ENCODE measurements around the gene TLE1. TPM values are rescaled to one million over a fixed set of nuclear protein-coding genes. Genes with fewer than 3 reads are reported as not detected.

Gene TLE1
- total and polyA plus RNA-seq, 4 donors, result 20.9 to 39.9 (median 31.8) TPM

- 90 to 93% methylated on average over 8 of the region's 8 CpGs for WGBS, 2 donors
- H3K27me3 ChIP-seq (ENCODE audit: control insufficient read depth in 1 of 2, insufficient read depth in 2 of 2, low read length in 1 of 2), result no peaks in the 10 kb centered on the region
- no peak overlapping the region for H3K27ac ChIP-seq (ENCODE audit: low read depth in 1 of 2, low read length in 2 of 2)
- H3K36me3 ChIP-seq (ENCODE audit: control insufficient read depth in 1 of 2, insufficient read depth in 2 of 2, low read length in 1 of 2), result no peaks in the 10 kb centered on the region
- H3K9me3 ChIP-seq (ENCODE audit: control insufficient read depth, low read length), result no peaks in the 10 kb centered on the region
- H3K4me1 ChIP-seq (ENCODE audit: control insufficient read depth in 1 of 2, insufficient read depth in 2 of 2, low read length in 2 of 2), result no peaks in the 10 kb centered on the region
- no peak overlapping the region for H3K4me3 ChIP-seq (ENCODE audit: low read length in 2 of 2)
- intact Hi-C loops (cut with DNase I), result no loop called here
- no peak for DNase-seq
- ATAC-seq (ENCODE audit: low FRiP score), result no peak
Observed at GRCh38 chr9:81540142-81540710, 149.1 kb downstream of the TLE1 start.

- H3K4me3 ChIP-seq (ENCODE audit: low read length in 2 of 2), result no peak overlapping the region
- no peaks in the 10 kb centered on the region for H3K36me3 ChIP-seq (ENCODE audit: control insufficient read depth in 1 of 2, insufficient read depth in 2 of 2, low read length in 1 of 2)
- no peaks in the 10 kb centered on the region for H3K9me3 ChIP-seq (ENCODE audit: control insufficient read depth, low read length)
- no peaks in the 10 kb centered on the region for H3K27me3 ChIP-seq (ENCODE audit: control insufficient read depth in 1 of 2, insufficient read depth in 2 of 2, low read length in 1 of 2)
- intact Hi-C loops (cut with DNase I), result no loop called here
- WGBS, 2 donors, result 93 to 97% methylated on average over 3 of the region's 3 CpGs
- DNase-seq (no peak), ATAC-seq (ENCODE audit: low FRiP score) (no peak)
- no peaks in the 10 kb centered on the region for H3K4me1 ChIP-seq (ENCODE audit: control insufficient read depth in 1 of 2, insufficient read depth in 2 of 2, low read length in 2 of 2)
- H3K27ac ChIP-seq (ENCODE audit: low read depth in 1 of 2, low read length in 2 of 2), result no peak overlapping the region
Observed at GRCh38 chr9:81539317-81539716, 150.0 kb downstream of the TLE1 start.

GRCh38 chr9:81538890-81539289 is 150.5 kb downstream of the TLE1 start:
- no peak for ATAC-seq (ENCODE audit: low FRiP score)
- 90 to 92% methylated on average over 6 of the region's 6 CpGs for WGBS, 2 donors
- no peak for DNase-seq
- Histone ChIP-seq H3K36me3 (ENCODE audit: control insufficient read depth in 1 of 2, insufficient read depth in 2 of 2, low read length in 1 of 2) (no peaks in the 10 kb centered on the region), H3K27me3 (ENCODE audit: control insufficient read depth in 1 of 2, insufficient read depth in 2 of 2, low read length in 1 of 2) (no peaks in the 10 kb centered on the region), H3K27ac (ENCODE audit: low read depth in 1 of 2, low read length in 2 of 2) (no peak overlapping the region), H3K4me3 (ENCODE audit: low read length in 2 of 2) (no peak overlapping the region), H3K4me1 (ENCODE audit: control insufficient read depth in 1 of 2, insufficient read depth in 2 of 2, low read length in 2 of 2) (no peaks in the 10 kb centered on the region), H3K9me3 (ENCODE audit: control insufficient read depth, low read length) (no peaks in the 10 kb centered on the region)
- intact Hi-C loops (cut with DNase I), result no loop called here

- Histone ChIP-seq H3K4me1 (ENCODE audit: control insufficient read depth in 1 of 2, insufficient read depth in 2 of 2, low read length in 2 of 2) (no peaks in the 10 kb centered on the region), H3K4me3 (ENCODE audit: low read length in 2 of 2) (no peak overlapping the region), H3K9me3 (ENCODE audit: control insufficient read depth, low read length) (no peaks in the 10 kb centered on the region), H3K36me3 (ENCODE audit: control insufficient read depth in 1 of 2, insufficient read depth in 2 of 2, low read length in 1 of 2) (no peaks in the 10 kb centered on the region), H3K27me3 (ENCODE audit: control insufficient read depth in 1 of 2, insufficient read depth in 2 of 2, low read length in 1 of 2) (no peaks in the 10 kb centered on the region), H3K27ac (ENCODE audit: low read depth in 1 of 2, low read length in 2 of 2) (no peak overlapping the region)
- intact Hi-C loops (cut with DNase I), result no loop called here
- ATAC-seq (ENCODE audit: low FRiP score) (no peak), DNase-seq (no peak)
- 70 to 93% methylated on average over 1 of the region's 1 CpG for WGBS, 2 donors
Observed at GRCh38 chr9:81537964-81538363, 151.4 kb downstream of the TLE1 start.

GRCh38 chr9:81536242-81537025 is 152.9 kb downstream of the TLE1 start:
- Histone ChIP-seq H3K9me3 (ENCODE audit: control insufficient read depth, low read length) (no peaks in the 10 kb centered on the region), H3K36me3 (ENCODE audit: control insufficient read depth in 1 of 2, insufficient read depth in 2 of 2, low read length in 1 of 2) (no peaks in the 10 kb centered on the region), H3K4me1 (ENCODE audit: control insufficient read depth in 1 of 2, insufficient read depth in 2 of 2, low read length in 2 of 2) (no peaks in the 10 kb centered on the region), H3K4me3 (ENCODE audit: low read length in 2 of 2) (no peak overlapping the region), H3K27me3 (ENCODE audit: control insufficient read depth in 1 of 2, insufficient read depth in 2 of 2, low read length in 1 of 2) (no peaks in the 10 kb centered on the region), H3K27ac (ENCODE audit: low read depth in 1 of 2, low read length in 2 of 2) (no peak overlapping the region)
- WGBS, 2 donors, result 91 to 92% methylated on average over 9 of the region's 9 CpGs
- intact Hi-C loops (cut with DNase I), result no loop called here
- ATAC-seq (ENCODE audit: low FRiP score) (no peak), DNase-seq (no peak)

GRCh38 chr9:81535542-81536241 is 153.7 kb downstream of the TLE1 start:
- Histone ChIP-seq H3K27ac (ENCODE audit: low read depth in 1 of 2, low read length in 2 of 2) (no peak overlapping the region), H3K27me3 (ENCODE audit: control insufficient read depth in 1 of 2, insufficient read depth in 2 of 2, low read length in 1 of 2) (no peaks in the 10 kb centered on the region), H3K4me1 (ENCODE audit: control insufficient read depth in 1 of 2, insufficient read depth in 2 of 2, low read length in 2 of 2) (no peaks in the 10 kb centered on the region), H3K9me3 (ENCODE audit: control insufficient read depth, low read length) (no peaks in the 10 kb centered on the region), H3K4me3 (ENCODE audit: low read length in 2 of 2) (no peak overlapping the region), H3K36me3 (ENCODE audit: control insufficient read depth in 1 of 2, insufficient read depth in 2 of 2, low read length in 1 of 2) (no peaks in the 10 kb centered on the region)
- ATAC-seq (ENCODE audit: low FRiP score), result no peak
- WGBS, 2 donors, result 84 to 85% methylated on average over 9 of the region's 9 CpGs
- intact Hi-C loops (cut with DNase I), result no loop called here
- DNase-seq, result no peak

GRCh38 chr9:81534138-81534875 is 155.0 kb downstream of the TLE1 start:
- H3K4me3 ChIP-seq (ENCODE audit: low read length in 2 of 2), result no peak overlapping the region
- ATAC-seq (ENCODE audit: low FRiP score) (no peak), DNase-seq (no peak)
- WGBS, 2 donors, result 94 to 97% methylated on average over 4 of the region's 4 CpGs
- H3K27me3 ChIP-seq (ENCODE audit: control insufficient read depth in 1 of 2, insufficient read depth in 2 of 2, low read length in 1 of 2), result no peaks in the 10 kb centered on the region
- H3K36me3 ChIP-seq (ENCODE audit: control insufficient read depth in 1 of 2, insufficient read depth in 2 of 2, low read length in 1 of 2), result no peaks in the 10 kb centered on the region
- no peaks in the 10 kb centered on the region for H3K4me1 ChIP-seq (ENCODE audit: control insufficient read depth in 1 of 2, insufficient read depth in 2 of 2, low read length in 2 of 2)
- H3K9me3 ChIP-seq (ENCODE audit: control insufficient read depth, low read length), result no peaks in the 10 kb centered on the region
- H3K27ac ChIP-seq (ENCODE audit: low read depth in 1 of 2, low read length in 2 of 2), result no peak overlapping the region
- intact Hi-C loops (cut with DNase I), result no loop called here

Measured in aorta (tissue), 5 donors.